GM12873 (cell line): ENCODE measurements around the gene CLDN14.

Experiments
- TF ChIP-seq, protein P1 (sequence below): IDR thresholded peaks from 2 replicates; pipeline ENCODE4 v1.5.1; 2012; ENCODE audit warnings: low read depth, mild to moderate bottlenecking, moderate library complexity, low read length, control low read depth; ENCODE audit not compliant: insufficient read depth; ENCODE audit errors: missing control alignments

CLDN14 gene

GRCh38 chr21:36424592-36424991, 55.3 kb downstream of the CLDN14 start:
- TF ChIP-seq, protein P1, sequence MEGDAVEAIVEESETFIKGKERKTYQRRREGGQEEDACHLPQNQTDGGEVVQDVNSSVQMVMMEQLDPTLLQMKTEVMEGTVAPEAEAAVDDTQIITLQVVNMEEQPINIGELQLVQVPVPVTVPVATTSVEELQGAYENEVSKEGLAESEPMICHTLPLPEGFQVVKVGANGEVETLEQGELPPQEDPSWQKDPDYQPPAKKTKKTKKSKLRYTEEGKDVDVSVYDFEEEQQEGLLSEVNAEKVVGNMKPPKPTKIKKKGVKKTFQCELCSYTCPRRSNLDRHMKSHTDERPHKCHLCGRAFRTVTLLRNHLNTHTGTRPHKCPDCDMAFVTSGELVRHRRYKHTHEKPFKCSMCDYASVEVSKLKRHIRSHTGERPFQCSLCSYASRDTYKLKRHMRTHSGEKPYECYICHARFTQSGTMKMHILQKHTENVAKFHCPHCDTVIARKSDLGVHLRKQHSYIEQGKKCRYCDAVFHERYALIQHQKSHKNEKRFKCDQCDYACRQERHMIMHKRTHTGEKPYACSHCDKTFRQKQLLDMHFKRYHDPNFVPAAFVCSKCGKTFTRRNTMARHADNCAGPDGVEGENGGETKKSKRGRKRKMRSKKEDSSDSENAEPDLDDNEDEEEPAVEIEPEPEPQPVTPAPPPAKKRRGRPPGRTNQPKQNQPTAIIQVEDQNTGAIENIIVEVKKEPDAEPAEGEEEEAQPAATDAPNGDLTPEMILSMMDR = no peak

- TF ChIP-seq, protein P1 = no peak
Observed at GRCh38 chr21:36423771-36424433, 56.0 kb downstream of the CLDN14 start.

DNA sequence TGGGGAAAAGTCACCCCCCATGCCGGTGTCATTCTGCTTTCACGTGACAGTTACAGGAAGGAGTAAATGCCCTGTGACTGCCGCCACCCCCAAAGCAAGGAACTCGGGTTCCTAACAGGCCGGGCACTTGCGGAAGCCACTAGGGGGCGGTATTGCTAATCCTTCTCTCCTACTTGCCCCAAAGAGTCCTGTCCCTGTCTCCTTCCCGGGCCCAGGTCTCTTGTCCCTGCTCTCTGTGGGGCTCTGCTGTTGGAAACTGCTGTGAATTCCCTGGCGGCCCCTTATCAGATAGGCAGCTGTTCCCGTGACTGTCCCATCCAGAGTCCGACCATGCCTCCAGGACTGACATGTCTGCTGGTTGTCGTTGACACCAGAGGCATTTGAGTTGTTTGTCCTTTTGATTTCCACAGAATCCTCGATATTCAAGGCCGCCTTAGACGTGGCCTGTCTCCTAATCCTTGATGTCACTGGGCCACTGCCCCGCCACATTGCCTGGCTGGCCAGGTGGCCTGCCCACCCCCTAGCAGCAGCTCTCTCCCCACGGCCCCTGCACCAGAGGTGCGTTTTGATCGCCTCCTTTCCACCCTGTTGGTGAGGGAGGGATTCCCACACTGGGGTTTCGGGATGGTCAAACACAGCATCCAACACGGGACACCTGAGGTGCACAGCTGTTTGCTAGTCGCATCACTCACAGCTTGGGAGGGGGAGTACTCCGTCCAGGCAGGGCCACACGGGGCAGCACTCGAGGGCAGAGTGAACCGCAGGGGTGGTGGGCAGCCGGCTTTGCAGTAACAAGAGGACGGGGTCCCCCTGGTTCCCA, 57.4 kb downstream of the CLDN14 start:
- TF ChIP-seq, protein P1 = peak; percentile 93

DNA sequence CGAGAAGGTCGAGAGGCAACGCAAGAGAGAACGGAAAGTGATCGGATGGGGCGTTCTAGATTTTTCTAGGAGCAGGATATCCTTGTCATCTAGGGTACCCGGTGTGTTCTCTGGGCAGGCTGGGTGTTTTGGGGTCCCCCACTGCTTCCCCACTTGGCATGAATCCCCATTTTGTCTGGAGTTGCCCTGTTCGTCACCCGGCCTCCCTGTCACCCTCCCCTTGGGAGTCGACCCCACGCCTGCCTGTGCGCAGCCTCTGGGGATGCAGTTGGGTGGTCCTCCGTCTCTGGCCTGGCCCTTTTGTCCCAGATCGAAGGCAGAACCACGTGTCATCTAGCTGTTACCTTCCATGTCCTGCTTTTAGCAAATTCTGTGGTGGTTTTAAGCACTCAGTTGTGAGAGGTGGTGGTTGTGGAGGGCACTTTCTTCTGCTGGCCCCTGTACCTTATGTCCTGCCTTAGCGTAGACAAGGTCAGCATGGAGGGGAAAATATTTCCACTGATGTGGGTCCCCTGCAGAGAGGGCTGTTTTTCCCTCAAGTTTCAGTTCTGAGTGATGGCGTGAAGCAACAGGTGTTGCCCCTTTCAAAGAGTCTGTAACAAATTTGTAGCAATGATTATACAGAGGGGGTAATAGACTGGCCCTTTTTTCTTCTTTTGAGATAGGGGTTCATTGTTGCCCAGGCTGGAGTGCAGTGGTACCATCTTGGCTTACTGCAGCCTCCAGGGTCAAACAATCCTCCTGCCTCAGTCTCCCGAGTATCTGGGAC, 59.2 kb downstream of the CLDN14 start:
- TF ChIP-seq, protein P1 = no peak

- TF ChIP-seq, protein P1 = peak; percentile 86
Observed at GRCh38 chr21:36419996-36420395, 59.9 kb downstream of the CLDN14 start.

GRCh38 chr21:36419241-36419640, 60.7 kb downstream of the CLDN14 start:
- TF ChIP-seq, protein P1 = no peak

DNA sequence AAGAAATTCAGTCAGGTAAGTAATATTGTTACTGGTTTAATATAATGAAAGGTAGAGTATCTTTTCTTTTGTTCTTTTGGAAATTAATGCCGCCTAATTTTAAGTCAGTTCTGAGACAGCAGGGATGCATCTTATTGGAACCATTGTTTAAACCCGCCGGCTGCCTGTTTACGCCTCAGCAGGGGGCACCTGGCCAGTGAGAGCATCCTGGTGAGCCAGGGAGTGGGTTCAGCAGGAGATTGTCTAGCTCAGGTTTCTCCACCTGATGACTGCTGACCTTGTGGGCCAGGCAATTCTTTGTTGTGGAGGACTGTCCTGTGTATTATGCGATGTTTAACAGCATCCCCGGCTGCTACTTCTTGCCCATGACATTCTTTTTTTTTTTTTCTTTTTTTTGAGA, 64.5 kb downstream of the CLDN14 start:
- TF ChIP-seq, protein P1 = no peak
